ENCODE measurements around the gene PIP4P1. TPM values are rescaled to one million over a fixed set of nuclear protein-coding genes. Genes with fewer than 3 reads are reported as not detected.

PIP4P1 gene
- total and polyA plus RNA-seq, 2 of the 13 experiments (the other 11 are each of a cell fraction or from before 2014, with no cell fraction given) = 33.4 to 47.0 TPM

DNA sequence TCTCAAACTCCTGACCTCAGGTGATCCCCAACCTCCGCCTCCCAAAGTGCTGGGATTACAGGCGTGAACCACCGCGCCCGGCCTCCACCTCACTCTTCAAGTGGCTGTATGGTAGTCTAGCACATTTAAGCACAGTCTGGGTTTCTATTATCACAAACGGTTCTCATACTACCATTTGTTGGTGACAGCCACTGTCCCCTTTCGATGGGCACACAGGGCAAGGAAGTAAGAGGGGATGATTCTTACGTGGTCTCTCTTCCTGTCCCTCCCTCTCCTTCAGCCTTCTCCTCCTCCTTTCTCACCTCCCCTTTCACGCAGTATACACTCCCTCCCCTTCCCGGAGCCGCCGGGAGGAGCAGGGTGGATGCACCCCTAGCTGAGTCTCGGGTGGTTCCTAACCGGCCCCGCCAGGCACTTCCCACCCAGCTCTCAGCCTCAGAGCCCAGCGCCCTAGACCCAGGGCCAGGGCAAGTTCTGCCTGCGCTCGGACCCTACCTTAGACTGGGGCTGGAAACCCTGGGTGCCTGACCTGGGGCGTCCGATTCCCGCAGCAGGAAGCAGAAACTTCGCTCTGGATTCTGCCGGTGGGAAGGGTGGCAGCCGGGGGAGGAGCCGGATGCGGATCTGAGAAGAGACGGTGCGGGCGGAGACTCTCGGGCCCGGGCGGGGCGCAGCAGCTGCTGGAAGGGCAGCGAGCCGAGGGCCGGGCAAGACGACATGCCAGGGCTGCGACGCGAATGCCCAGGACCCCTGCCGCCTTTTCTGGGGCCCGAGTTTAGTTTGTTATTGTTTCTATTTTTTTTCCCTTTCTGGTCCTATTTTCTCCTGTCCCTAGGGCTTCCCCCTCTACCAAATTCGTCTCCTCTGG, 48.1 kb downstream of the PIP4P1 start, which contains the start of gene TEP1 (continued):
- TF ChIP-seq, protein P1, sequence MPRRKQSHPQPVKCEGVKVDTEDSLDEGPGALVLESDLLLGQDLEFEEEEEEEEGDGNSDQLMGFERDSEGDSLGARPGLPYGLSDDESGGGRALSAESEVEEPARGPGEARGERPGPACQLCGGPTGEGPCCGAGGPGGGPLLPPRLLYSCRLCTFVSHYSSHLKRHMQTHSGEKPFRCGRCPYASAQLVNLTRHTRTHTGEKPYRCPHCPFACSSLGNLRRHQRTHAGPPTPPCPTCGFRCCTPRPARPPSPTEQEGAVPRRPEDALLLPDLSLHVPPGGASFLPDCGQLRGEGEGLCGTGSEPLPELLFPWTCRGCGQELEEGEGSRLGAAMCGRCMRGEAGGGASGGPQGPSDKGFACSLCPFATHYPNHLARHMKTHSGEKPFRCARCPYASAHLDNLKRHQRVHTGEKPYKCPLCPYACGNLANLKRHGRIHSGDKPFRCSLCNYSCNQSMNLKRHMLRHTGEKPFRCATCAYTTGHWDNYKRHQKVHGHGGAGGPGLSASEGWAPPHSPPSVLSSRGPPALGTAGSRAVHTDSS (CRISPR knock-in tag; conservative IDR thresholded peaks at IDR 0.05) = no peak
- TF ChIP-seq SP4 (CRISPR knock-in tag; IDR thresholded peaks at IDR 0.05) = no peak; the same call in 1 of the 2 replicates
- TF ChIP-seq, protein P2, sequence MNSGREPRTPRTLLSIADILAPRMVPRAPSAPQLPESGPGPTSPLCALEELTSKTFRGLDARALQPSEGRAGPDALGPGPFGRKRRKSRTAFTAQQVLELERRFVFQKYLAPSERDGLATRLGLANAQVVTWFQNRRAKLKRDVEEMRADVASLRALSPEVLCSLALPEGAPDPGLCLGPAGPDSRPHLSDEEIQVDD (CRISPR knock-in tag; IDR thresholded peaks at IDR 0.05; ENCODE audit: borderline replicate concordance) = 0 out of 2 replicates have a peak, but pooled peaks have one; percentile 15
- peak; percentile 89 for TF ChIP-seq POLR2AphosphoS5 (IDR thresholded peaks at IDR 0.05; ENCODE audit: low read depth, low read length)
- TF ChIP-seq HIVEP1 (CRISPR knock-in tag; IDR thresholded peaks at IDR 0.05) = peak; percentile 94
- TF ChIP-seq, protein P3, sequence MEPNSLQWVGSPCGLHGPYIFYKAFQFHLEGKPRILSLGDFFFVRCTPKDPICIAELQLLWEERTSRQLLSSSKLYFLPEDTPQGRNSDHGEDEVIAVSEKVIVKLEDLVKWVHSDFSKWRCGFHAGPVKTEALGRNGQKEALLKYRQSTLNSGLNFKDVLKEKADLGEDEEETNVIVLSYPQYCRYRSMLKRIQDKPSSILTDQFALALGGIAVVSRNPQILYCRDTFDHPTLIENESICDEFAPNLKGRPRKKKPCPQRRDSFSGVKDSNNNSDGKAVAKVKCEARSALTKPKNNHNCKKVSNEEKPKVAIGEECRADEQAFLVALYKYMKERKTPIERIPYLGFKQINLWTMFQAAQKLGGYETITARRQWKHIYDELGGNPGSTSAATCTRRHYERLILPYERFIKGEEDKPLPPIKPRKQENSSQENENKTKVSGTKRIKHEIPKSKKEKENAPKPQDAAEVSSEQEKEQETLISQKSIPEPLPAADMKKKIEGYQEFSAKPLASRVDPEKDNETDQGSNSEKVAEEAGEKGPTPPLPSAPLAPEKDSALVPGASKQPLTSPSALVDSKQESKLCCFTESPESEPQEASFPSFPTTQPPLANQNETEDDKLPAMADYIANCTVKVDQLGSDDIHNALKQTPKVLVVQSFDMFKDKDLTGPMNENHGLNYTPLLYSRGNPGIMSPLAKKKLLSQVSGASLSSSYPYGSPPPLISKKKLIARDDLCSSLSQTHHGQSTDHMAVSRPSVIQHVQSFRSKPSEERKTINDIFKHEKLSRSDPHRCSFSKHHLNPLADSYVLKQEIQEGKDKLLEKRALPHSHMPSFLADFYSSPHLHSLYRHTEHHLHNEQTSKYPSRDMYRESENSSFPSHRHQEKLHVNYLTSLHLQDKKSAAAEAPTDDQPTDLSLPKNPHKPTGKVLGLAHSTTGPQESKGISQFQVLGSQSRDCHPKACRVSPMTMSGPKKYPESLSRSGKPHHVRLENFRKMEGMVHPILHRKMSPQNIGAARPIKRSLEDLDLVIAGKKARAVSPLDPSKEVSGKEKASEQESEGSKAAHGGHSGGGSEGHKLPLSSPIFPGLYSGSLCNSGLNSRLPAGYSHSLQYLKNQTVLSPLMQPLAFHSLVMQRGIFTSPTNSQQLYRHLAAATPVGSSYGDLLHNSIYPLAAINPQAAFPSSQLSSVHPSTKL (CRISPR knock-in tag; IDR thresholded peaks at IDR 0.05) = peak; percentile 62; the same call in 1 of the 2 replicates
- TF ChIP-seq, protein P4, sequence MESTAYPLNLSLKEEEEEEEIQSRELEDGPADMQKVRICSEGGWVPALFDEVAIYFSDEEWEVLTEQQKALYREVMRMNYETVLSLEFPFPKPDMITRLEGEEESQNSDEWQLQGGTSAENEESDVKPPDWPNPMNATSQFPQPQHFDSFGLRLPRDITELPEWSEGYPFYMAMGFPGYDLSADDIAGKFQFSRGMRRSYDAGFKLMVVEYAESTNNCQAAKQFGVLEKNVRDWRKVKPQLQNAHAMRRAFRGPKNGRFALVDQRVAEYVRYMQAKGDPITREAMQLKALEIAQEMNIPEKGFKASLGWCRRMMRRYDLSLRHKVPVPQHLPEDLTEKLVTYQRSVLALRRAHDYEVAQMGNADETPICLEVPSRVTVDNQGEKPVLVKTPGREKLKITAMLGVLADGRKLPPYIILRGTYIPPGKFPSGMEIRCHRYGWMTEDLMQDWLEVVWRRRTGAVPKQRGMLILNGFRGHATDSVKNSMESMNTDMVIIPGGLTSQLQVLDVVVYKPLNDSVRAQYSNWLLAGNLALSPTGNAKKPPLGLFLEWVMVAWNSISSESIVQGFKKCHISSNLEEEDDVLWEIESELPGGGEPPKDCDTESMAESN (CRISPR knock-in tag; conservative IDR thresholded peaks at IDR 0.05) = peak; percentile 16; the same call in 1 of the 2 replicates
- TF ChIP-seq SALL1 (CRISPR knock-in tag; IDR thresholded peaks at IDR 0.05) = peak; percentile 74
- TF ChIP-seq ZNF30 (CRISPR knock-in tag; IDR thresholded peaks at IDR 0.05) = 0 out of 2 replicates have a peak, but pooled peaks have one; percentile 32
- peak; percentile 93 for TF ChIP-seq ZNF761 (CRISPR knock-in tag; conservative IDR thresholded peaks at IDR 0.05)
- TF ChIP-seq, protein P5, sequence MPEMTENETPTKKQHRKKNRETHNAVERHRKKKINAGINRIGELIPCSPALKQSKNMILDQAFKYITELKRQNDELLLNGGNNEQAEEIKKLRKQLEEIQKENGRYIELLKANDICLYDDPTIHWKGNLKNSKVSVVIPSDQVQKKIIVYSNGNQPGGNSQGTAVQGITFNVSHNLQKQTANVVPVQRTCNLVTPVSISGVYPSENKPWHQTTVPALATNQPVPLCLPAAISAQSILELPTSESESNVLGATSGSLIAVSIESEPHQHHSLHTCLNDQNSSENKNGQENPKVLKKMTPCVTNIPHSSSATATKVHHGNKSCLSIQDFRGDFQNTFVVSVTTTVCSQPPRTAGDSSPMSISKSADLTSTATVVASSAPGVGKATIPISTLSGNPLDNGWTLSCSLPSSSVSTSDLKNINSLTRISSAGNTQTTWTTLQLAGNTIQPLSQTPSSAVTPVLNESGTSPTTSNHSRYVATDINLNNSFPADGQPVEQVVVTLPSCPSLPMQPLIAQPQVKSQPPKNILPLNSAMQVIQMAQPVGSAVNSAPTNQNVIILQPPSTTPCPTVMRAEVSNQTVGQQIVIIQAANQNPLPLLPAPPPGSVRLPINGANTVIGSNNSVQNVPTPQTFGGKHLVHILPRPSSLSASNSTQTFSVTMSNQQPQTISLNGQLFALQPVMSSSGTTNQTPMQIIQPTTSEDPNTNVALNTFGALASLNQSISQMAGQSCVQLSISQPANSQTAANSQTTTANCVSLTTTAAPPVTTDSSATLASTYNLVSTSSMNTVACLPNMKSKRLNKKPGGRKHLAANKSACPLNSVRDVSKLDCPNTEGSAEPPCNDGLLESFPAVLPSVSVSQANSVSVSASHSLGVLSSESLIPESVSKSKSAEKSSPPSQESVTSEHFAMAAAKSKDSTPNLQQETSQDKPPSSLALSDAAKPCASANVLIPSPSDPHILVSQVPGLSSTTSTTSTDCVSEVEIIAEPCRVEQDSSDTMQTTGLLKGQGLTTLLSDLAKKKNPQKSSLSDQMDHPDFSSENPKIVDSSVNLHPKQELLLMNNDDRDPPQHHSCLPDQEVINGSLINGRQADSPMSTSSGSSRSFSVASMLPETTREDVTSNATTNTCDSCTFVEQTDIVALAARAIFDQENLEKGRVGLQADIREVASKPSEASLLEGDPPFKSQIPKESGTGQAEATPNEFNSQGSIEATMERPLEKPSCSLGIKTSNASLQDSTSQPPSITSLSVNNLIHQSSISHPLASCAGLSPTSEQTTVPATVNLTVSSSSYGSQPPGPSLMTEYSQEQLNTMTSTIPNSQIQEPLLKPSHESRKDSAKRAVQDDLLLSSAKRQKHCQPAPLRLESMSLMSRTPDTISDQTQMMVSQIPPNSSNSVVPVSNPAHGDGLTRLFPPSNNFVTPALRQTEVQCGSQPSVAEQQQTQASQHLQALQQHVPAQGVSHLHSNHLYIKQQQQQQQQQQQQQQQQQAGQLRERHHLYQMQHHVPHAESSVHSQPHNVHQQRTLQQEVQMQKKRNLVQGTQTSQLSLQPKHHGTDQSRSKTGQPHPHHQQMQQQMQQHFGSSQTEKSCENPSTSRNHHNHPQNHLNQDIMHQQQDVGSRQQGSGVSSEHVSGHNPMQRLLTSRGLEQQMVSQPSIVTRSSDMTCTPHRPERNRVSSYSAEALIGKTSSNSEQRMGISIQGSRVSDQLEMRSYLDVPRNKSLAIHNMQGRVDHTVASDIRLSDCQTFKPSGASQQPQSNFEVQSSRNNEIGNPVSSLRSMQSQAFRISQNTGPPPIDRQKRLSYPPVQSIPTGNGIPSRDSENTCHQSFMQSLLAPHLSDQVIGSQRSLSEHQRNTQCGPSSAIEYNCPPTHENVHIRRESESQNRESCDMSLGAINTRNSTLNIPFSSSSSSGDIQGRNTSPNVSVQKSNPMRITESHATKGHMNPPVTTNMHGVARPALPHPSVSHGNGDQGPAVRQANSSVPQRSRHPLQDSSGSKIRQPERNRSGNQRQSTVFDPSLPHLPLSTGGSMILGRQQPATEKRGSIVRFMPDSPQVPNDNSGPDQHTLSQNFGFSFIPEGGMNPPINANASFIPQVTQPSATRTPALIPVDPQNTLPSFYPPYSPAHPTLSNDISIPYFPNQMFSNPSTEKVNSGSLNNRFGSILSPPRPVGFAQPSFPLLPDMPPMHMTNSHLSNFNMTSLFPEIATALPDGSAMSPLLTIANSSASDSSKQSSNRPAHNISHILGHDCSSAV (CRISPR knock-in tag; IDR thresholded peaks at IDR 0.05; ENCODE audit: borderline replicate concordance) = no peak
